Suprapubic skin (tissue), 4 donors: ENCODE data around the gene NAXD. TPM values are rescaled to one million over a fixed set of nuclear protein-coding genes. Genes with fewer than 3 reads are reported as not detected.

Experiments
- DNase-seq, 2 donors: peaks; one replicate each; pipeline ENCODE4 v3.0.0-alpha.2; 2019; ENCODE audit warnings: low spot score in 2 of 2
- H3K27ac ChIP-seq: fragments of 200-600 bp; sonication (generic); one replicate; pipeline ENCODE4 v1.5.1; 2019
- H3K27me3 ChIP-seq: fragments of 200-600 bp; sonication (generic); one replicate; pipeline ENCODE4 v1.5.1; 2019
- H3K36me3 ChIP-seq: fragments of 200-600 bp; sonication (generic); one replicate; pipeline ENCODE4 v1.5.1; 2019
- H3K4me1 ChIP-seq: fragments of 200-600 bp; sonication (generic); one replicate; pipeline ENCODE4 v1.5.1; 2019
- H3K4me3 ChIP-seq: fragments of 200-600 bp; sonication (generic); one replicate; pipeline ENCODE4 v1.5.1; 2019; ENCODE audit warnings: mild to moderate bottlenecking
- H3K9me3 ChIP-seq: fragments of 200-600 bp; sonication (generic); one replicate; pipeline ENCODE4 v1.5.1; 2019
- EP300 ChIP-seq: sonication (generic); formaldehyde crosslinking; IDR thresholded peaks from one replicate; pipeline ENCODE4 v1.6.1; 2017; ENCODE audit warnings: antibody characterized with exemption
- POLR2A ChIP-seq, 2 donors: fragments of 450-650 bp; IDR thresholded peaks; one replicate each; pipeline ENCODE4 v1.6.1; 2017; ENCODE audit warnings: antibody characterized with exemption in 2 of 2, mild to moderate bottlenecking in 2 of 2, moderate library complexity in 2 of 2
- POLR2AphosphoS5 ChIP-seq, 3 donors: sonication (generic); formaldehyde crosslinking; IDR thresholded peaks; one replicate each; pipeline ENCODE4 v1.6.1; 2017; ENCODE audit warnings: antibody characterized with exemption in 3 of 3
- WGBS: methylation state at CpG from one replicate; pipeline ENCODE4 v1.1.5; 2018; 5-methylcytosine and 5-hydroxymethylcytosine counted together
- total RNA-seq, 4 donors: library from RNA; depleted of rRNA; stranded (reverse); fragments of >200 nt; gene quantifications; one replicate each; pipeline ENCODE4 v1.1.0, GENCODE V29; 2016
- TF ChIP-seq, protein P1 (sequence below), 2 donors: fragments of 200-600 bp in 1 of 2; fragments of 450-650 bp in 1 of 2; sonication (generic) in 1 of 2; IDR thresholded peaks; one replicate each; pipeline ENCODE4 v1.5.1; 2016 to 2019; ENCODE audit warnings: antibody characterized with exemption in 2 of 2, mild to moderate bottlenecking in 1 of 2, moderate library complexity in 1 of 2

The NAXD gene
- total RNA-seq, 4 donors from 2014 or later, result 26.4 to 38.3 (median 32.4) TPM

DNA sequence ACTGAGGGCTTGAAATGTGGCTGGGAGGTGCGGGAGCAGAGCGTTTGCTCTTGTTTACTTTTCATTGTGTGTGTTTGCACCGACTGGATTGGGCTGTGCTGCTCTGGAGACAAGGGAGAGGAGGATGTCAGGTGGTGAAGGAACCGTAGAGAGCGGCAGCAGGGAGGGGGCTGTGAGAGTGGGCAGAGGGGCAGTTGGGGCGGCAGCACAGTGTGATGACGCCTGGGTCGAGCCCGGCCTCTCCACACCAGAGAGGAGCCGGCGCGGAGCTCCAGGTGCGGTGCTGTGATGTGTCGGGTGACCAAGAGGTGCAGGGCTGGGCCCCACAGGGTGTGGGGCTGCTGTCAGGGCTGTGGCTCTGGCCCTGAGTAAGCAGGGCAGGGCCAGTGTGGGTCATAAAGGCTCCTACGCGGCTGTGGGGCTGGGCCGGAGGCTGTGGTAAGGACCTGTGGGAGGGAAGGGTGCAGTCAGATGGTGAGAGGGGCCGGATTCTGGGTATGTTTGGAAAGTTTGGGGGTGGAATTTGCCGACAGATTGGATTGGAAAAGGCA is 10.5 kb downstream of the NAXD start:
- no peak overlapping the region for H3K27ac ChIP-seq
- no peaks in the 10 kb centered on the region for H3K27me3 ChIP-seq
- no peak for TF ChIP-seq POLR2AphosphoS5 (IDR thresholded peaks at IDR 0.05)
- no peak for TF ChIP-seq POLR2A (IDR thresholded peaks at IDR 0.05)
- no peak for TF ChIP-seq EP300
- TF ChIP-seq, protein P1, sequence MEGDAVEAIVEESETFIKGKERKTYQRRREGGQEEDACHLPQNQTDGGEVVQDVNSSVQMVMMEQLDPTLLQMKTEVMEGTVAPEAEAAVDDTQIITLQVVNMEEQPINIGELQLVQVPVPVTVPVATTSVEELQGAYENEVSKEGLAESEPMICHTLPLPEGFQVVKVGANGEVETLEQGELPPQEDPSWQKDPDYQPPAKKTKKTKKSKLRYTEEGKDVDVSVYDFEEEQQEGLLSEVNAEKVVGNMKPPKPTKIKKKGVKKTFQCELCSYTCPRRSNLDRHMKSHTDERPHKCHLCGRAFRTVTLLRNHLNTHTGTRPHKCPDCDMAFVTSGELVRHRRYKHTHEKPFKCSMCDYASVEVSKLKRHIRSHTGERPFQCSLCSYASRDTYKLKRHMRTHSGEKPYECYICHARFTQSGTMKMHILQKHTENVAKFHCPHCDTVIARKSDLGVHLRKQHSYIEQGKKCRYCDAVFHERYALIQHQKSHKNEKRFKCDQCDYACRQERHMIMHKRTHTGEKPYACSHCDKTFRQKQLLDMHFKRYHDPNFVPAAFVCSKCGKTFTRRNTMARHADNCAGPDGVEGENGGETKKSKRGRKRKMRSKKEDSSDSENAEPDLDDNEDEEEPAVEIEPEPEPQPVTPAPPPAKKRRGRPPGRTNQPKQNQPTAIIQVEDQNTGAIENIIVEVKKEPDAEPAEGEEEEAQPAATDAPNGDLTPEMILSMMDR (IDR thresholded peaks at IDR 0.05), result no peak
- H3K36me3 ChIP-seq, result peaks cover 47% of the 10 kb centered on the region
- H3K4me3 ChIP-seq, result no peak overlapping the region
- no peaks in the 10 kb centered on the region for H3K9me3 ChIP-seq
- 91% methylated on average over 18 of the region's 19 CpGs for WGBS
- DNase-seq, result no peak
- no peaks in the 10 kb centered on the region for H3K4me1 ChIP-seq

DNA sequence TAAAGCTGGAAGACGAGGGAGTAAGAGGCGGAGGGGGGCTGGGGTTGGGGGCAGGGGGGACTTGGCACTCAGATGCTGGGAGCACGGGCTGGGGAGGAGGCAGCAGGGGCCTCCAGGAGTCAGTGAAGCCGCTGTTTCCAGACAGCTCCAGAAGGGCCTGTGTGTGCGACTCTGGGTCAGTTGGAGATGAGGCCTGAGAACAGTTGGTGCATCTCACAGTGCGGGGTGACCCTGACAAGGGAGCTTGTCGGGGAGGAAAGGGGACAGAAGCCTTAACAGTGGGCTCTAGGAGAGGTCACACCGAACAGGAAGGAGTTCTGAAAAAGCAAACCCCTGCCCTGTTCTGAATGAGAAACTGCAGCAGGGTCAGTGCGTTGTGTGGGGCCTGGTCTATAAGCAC is 11.2 kb downstream of the NAXD start:
- DNase-seq, result no peak
- H3K9me3 ChIP-seq, result no peaks in the 10 kb centered on the region
- WGBS, result 93% methylated on average over 9 of the region's 9 CpGs
- peaks cover 47% of the 10 kb centered on the region for H3K36me3 ChIP-seq
- H3K4me1 ChIP-seq, result no peaks in the 10 kb centered on the region
- H3K27me3 ChIP-seq, result no peaks in the 10 kb centered on the region
- H3K27ac ChIP-seq, result no peak overlapping the region
- no peak overlapping the region for H3K4me3 ChIP-seq
- TF ChIP-seq POLR2A (IDR thresholded peaks at IDR 0.05) (no peak), EP300 (no peak), POLR2AphosphoS5 (IDR thresholded peaks at IDR 0.05) (no peak)
- TF ChIP-seq, protein P1 (IDR thresholded peaks at IDR 0.05), result no peak

DNA sequence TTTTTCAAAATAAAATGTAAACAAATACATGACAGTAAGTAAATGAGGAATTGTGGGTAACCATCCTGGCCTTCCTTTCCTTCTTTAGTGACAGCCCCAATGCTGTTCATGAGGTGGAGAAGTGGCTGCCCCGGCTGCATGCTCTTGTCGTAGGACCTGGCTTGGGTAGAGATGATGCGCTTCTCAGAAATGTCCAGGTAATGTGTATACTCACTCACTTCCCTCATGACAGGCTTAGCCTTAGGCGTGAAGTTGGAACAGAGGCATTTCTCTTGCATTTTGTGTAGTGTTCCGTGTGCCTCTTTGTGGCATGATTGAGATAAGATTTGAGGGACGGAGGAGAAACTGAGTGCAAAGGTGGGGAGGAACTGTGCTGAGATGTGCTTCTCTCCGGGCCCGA is 12.0 kb downstream of the NAXD start:
- DNase-seq, result no peak
- H3K4me1 ChIP-seq, result no peaks in the 10 kb centered on the region
- no peak overlapping the region for H3K27ac ChIP-seq
- H3K27me3 ChIP-seq, result no peaks in the 10 kb centered on the region
- H3K36me3 ChIP-seq, result peaks cover 52% of the 10 kb centered on the region
- no peak overlapping the region for H3K4me3 ChIP-seq
- TF ChIP-seq POLR2AphosphoS5 (IDR thresholded peaks at IDR 0.05) (no peak), POLR2A (IDR thresholded peaks at IDR 0.05) (no peak), EP300 (no peak)
- TF ChIP-seq, protein P1 (IDR thresholded peaks at IDR 0.05), result no peak
- H3K9me3 ChIP-seq, result no peaks in the 10 kb centered on the region
- WGBS, result 92% methylated on average over 8 of the region's 8 CpGs

DNA sequence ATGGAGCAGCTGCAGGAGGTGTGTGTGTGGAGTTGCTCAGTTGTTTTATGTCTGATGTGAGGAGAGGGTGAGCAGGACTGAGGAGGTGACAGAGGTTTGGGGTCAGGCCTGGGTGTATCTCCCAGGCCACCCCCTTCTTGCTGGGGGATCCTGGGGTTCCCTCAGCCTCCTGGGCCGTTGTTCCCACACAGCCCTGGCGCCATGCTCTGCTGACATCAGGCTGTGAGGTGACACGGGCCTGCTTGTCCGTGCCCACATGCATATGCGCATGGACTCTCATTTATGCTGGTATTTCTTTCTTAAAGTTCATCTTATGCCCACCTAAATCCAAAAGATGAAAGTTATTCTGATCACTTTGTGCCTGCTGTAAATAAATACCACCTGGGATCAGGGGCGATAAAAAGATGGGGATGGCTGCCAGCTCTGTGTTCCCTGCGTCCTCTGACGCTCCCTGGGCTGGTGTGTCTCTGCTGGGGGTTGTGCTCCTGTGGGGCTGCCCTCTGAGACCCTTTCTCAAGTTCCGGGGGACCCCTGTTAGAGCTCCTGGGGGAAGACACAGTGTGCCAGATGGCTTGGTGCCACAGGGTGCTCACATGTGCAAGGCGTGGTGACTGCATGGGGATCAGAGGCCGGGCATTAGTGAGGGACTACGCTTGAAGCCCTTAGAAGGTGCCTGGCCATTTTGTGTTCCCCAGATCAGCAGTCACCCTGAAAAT is 12.6 kb downstream of the NAXD start:
- Histone ChIP-seq H3K27ac (no peak overlapping the region), H3K27me3 (no peaks in the 10 kb centered on the region), H3K4me1 (no peaks in the 10 kb centered on the region), H3K4me3 (no peak overlapping the region), H3K9me3 (no peaks in the 10 kb centered on the region), H3K36me3 (peaks cover 49% of the 10 kb centered on the region)
- WGBS, result 82% methylated on average over 8 of the region's 12 CpGs
- peak in 1 of 2 donors; percentile 65 for DNase-seq
- TF ChIP-seq POLR2AphosphoS5 (IDR thresholded peaks at IDR 0.05) (no peak), EP300 (no peak)
- TF ChIP-seq, protein P1 (IDR thresholded peaks at IDR 0.05), result no peak

DNA sequence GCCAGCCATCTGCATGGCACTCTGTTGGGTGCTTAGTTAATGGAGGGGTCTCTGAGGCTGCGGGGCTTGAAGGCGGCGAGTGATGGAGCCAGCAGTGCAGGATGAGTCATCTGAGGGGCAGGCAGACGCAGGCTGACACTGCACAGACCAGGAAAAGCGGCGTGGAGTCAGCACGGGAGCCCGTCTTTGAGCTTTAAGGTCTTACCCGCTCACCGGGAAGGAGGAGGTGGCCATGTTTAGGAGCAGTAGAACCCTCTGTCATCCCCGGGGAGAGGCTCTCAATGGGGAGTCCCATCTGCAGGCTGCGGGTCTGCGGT is 13.1 kb downstream of the NAXD start:
- Histone ChIP-seq H3K36me3 (peaks cover 43% of the 10 kb centered on the region), H3K27me3 (no peaks in the 10 kb centered on the region), H3K4me3 (no peak overlapping the region), H3K9me3 (no peaks in the 10 kb centered on the region), H3K27ac (no peak overlapping the region), H3K4me1 (no peaks in the 10 kb centered on the region)
- TF ChIP-seq POLR2AphosphoS5 (IDR thresholded peaks at IDR 0.05) (no peak), EP300 (no peak), POLR2A (IDR thresholded peaks at IDR 0.05) (no peak)
- TF ChIP-seq, protein P1 (IDR thresholded peaks at IDR 0.05), result no peak
- DNase-seq, result peak in 1 of 2 donors; percentile 64
- WGBS, result 83% methylated on average over 3 of the region's 13 CpGs
